AML-193 (cell line): ENCODE results near the gene PLXNB2.

Experiments used
- DNase-seq, 2 experiments: peaks; one replicate each; lab custom pipeline; 2025; lab: John Stamatoyannopoulos, UW

The PLXNB2 gene

GRCh38 chr22:50262973-50263617, 44.4 kb downstream of the PLXNB2 start:
- DNase-seq, result no peak

GRCh38 chr22:50262460-50262911, 45.0 kb downstream of the PLXNB2 start:
- no peak for DNase-seq

GRCh38 chr22:50261615-50262459, 45.6 kb downstream of the PLXNB2 start, which contains the start of gene MAPK12:
MAPK12 (minus strand) TSS chr22:50261683; CDS start chr22:50261509, 174 bp downstream.
- no peak for DNase-seq

- DNase-seq, result peak; percentile 10 to 16
Measured at GRCh38 chr22:50260801-50261614, 46.4 kb downstream of the PLXNB2 start.

GRCh38 chr22:50260434-50260800, 47.0 kb downstream of the PLXNB2 start:
- DNase-seq, result no peak

GRCh38 chr22:50259302-50259701, 48.1 kb downstream of the PLXNB2 start:
- DNase-seq, result no peak

GRCh38 chr22:50258361-50259292, 48.8 kb downstream of the PLXNB2 start:
- no peak for DNase-seq

- DNase-seq, result no peak
Measured at GRCh38 chr22:50257451-50258360, 49.7 kb downstream of the PLXNB2 start.

GRCh38 chr22:50257041-50257440, 50.4 kb downstream of the PLXNB2 start:
- no peak for DNase-seq

- DNase-seq, result no peak
Measured at GRCh38 chr22:50256258-50256862, 51.1 kb downstream of the PLXNB2 start.

- no peak for DNase-seq
Measured at GRCh38 chr22:50255607-50256006, 51.8 kb downstream of the PLXNB2 start.

- DNase-seq, result no peak
Measured at GRCh38 chr22:50255099-50255498, 52.3 kb downstream of the PLXNB2 start.

GRCh38 chr22:50253941-50254340, 53.5 kb downstream of the PLXNB2 start:
- DNase-seq, result no peak

GRCh38 chr22:50253046-50253915, 54.2 kb downstream of the PLXNB2 start:
- no peak for DNase-seq

GRCh38 chr22:50252082-50253045, 55.1 kb downstream of the PLXNB2 start:
- DNase-seq, result peak; percentile 48 to 61

GRCh38 chr22:50251477-50252081, 55.9 kb downstream of the PLXNB2 start:
- no peak for DNase-seq
